NT2/D1 (cell line): ENCODE data around the gene FPGS.

Source experiments
- SUZ12 ChIP-seq: IDR thresholded peaks from 2 replicates; pipeline ENCODE4 v1.6.1; 2011; ENCODE audit not compliant: insufficient read length, insufficient read depth; ENCODE audit errors: extremely low read depth
- YY1 ChIP-seq: IDR thresholded peaks from 2 replicates; pipeline ENCODE4 v1.6.1; 2011; ENCODE audit not compliant: insufficient read length, insufficient read depth
- ZNF274 ChIP-seq: IDR thresholded peaks from 2 replicates; pipeline ENCODE4 v1.6.1; 2011; ENCODE audit warnings: mild to moderate bottlenecking, low read depth, low read length

- TF ChIP-seq ZNF274 (no peak), YY1 (no peak), SUZ12 (no peak)
Measured at GRCh38 chr9:127806871-127807270, 4.2 kb downstream of the FPGS start.
